ENCODE results near the gene SUPT3H. TPM values are rescaled to one million over a fixed set of nuclear protein-coding genes. Genes with fewer than 3 reads are reported as not detected.

Gene SUPT3H
- total and polyA plus RNA-seq, 2 of the 13 experiments (the other 11 are each of a cell fraction or from before 2014, with no cell fraction given): 11.9 to 36.1 TPM

DNA sequence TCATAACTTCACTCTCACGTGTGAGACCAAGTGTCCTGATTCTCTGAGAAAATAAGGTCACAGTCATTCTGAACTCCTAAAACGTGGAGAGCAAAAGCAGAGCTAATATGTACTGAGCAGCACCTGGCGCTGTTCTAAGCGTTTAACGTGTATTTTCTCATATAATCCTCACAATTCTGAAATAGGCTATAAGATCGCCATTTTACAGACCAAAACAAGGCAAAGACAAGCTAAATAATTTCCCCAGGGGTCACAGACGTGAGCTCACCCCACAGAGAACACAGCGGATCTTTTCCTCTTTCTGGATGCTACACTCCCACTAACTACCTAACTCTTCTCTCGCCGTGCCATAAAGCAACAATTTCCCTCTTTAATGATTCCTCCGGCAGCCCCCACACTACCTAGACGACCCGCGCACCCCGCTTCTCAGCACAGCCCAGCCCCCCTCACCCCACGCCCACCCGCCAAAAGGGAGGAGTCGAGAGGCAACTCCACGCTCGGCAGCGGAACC lies 636 bp downstream of the SUPT3H start (continued):
- TF ChIP-seq, protein P1, sequence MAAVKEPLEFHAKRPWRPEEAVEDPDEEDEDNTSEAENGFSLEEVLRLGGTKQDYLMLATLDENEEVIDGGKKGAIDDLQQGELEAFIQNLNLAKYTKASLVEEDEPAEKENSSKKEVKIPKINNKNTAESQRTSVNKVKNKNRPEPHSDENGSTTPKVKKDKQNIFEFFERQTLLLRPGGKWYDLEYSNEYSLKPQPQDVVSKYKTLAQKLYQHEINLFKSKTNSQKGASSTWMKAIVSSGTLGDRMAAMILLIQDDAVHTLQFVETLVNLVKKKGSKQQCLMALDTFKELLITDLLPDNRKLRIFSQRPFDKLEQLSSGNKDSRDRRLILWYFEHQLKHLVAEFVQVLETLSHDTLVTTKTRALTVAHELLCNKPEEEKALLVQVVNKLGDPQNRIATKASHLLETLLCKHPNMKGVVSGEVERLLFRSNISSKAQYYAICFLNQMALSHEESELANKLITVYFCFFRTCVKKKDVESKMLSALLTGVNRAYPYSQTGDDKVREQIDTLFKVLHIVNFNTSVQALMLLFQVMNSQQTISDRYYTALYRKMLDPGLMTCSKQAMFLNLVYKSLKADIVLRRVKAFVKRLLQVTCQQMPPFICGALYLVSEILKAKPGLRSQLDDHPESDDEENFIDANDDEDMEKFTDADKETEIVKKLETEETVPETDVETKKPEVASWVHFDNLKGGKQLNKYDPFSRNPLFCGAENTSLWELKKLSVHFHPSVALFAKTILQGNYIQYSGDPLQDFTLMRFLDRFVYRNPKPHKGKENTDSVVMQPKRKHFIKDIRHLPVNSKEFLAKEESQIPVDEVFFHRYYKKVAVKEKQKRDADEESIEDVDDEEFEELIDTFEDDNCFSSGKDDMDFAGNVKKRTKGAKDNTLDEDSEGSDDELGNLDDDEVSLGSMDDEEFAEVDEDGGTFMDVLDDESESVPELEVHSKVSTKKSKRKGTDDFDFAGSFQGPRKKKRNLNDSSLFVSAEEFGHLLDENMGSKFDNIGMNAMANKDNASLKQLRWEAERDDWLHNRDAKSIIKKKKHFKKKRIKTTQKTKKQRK (IDR thresholded peaks at IDR 0.05; ENCODE audit: low read length): no peak
- TF ChIP-seq, protein P2, sequence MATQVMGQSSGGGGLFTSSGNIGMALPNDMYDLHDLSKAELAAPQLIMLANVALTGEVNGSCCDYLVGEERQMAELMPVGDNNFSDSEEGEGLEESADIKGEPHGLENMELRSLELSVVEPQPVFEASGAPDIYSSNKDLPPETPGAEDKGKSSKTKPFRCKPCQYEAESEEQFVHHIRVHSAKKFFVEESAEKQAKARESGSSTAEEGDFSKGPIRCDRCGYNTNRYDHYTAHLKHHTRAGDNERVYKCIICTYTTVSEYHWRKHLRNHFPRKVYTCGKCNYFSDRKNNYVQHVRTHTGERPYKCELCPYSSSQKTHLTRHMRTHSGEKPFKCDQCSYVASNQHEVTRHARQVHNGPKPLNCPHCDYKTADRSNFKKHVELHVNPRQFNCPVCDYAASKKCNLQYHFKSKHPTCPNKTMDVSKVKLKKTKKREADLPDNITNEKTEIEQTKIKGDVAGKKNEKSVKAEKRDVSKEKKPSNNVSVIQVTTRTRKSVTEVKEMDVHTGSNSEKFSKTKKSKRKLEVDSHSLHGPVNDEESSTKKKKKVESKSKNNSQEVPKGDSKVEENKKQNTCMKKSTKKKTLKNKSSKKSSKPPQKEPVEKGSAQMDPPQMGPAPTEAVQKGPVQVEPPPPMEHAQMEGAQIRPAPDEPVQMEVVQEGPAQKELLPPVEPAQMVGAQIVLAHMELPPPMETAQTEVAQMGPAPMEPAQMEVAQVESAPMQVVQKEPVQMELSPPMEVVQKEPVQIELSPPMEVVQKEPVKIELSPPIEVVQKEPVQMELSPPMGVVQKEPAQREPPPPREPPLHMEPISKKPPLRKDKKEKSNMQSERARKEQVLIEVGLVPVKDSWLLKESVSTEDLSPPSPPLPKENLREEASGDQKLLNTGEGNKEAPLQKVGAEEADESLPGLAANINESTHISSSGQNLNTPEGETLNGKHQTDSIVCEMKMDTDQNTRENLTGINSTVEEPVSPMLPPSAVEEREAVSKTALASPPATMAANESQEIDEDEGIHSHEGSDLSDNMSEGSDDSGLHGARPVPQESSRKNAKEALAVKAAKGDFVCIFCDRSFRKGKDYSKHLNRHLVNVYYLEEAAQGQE (IDR thresholded peaks at IDR 0.05; ENCODE audit: borderline replicate concordance in 1 of 2, low read depth in 1 of 2, low read length in 2 of 2): 0 out of 4 replicates have a peak, but pooled peaks of 1 of the 2 experiments have one; percentile 15
- TF ChIP-seq GABPB1 (CRISPR knock-in tag; IDR thresholded peaks at IDR 0.05) (no peak), ZBTB7B (CRISPR knock-in tag; IDR thresholded peaks at IDR 0.05) (0 out of 2 replicates have a peak, but pooled peaks have one; percentile 11), ONECUT2 (CRISPR knock-in tag; IDR thresholded peaks at IDR 0.05) (0 out of 2 replicates have a peak, but pooled peaks have one; percentile 13), ZNF274 (CRISPR knock-in tag; IDR thresholded peaks at IDR 0.05) (0 out of 2 replicates have a peak, but pooled peaks have one; percentile 6), ZNF124 (CRISPR knock-in tag; IDR thresholded peaks at IDR 0.05) (0 out of 2 replicates have a peak, but pooled peaks have one; percentile 62), MYC (CRISPR knock-in tag; IDR thresholded peaks at IDR 0.05; ENCODE audit: borderline replicate concordance) (no peak), SKI (IDR thresholded peaks at IDR 0.05; ENCODE audit: partially characterized antibody) (peak; percentile 11)
- TF ChIP-seq, protein P3, sequence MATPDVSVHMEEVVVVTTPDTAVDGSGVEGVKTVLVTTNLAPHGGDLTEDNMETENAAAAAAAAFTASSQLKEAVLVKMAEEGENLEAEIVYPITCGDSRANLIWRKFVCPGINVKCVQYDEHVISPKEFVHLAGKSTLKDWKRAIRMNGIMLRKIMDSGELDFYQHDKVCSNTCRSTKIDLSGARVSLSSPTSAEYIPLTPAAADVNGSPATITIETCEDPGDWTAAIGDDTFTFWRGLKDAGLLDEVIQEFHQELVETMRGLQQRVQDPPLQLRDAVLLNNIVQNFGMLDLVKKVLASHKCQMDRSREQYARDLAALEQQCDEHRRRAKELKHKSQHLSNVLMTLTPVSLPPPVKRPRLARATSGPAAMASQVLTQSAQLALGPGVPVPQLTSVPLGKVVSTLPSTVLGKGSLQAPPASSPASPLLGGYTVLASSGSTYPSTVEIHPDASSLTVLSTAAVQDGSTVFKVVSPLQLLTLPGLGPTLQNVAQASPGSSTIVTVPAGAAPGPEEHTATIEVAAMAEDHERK (CRISPR knock-in tag; IDR thresholded peaks at IDR 0.05; ENCODE audit: low read depth): no peak

All from HepG2 (cell line).